Transverse colon (tissue), 4 donors: Measurements from ENCODE around the gene BMP7. TPM values are rescaled to one million over a fixed set of nuclear protein-coding genes. Genes with fewer than 3 reads are reported as not detected.

ENCODE experiments used
- DNase-seq: peaks from one replicate; pipeline ENCODE4 v3.0.0-alpha.2; 2019
- H3K27ac ChIP-seq, 4 donors: fragments of 200-600 bp; sonication (generic); 2 replicates each; pipeline ENCODE4 v1.5.1; 2016 to 2018; ENCODE audit warnings: inconsistent platforms in 4 of 4
- H3K27me3 ChIP-seq: fragments of 200-600 bp; sonication (generic); 2 replicates; pipeline ENCODE4 v1.5.1; 2017; ENCODE audit warnings: inconsistent platforms
- H3K36me3 ChIP-seq, 4 donors: fragments of 200-600 bp; sonication (generic); 2 replicates each; pipeline ENCODE4 v1.5.1; 2017 to 2019; ENCODE audit warnings: inconsistent platforms in 4 of 4
- H3K4me1 ChIP-seq, 4 donors: fragments of 200-600 bp; sonication (generic); 2 replicates each; pipeline ENCODE4 v1.5.1; 2017 to 2020; ENCODE audit warnings: inconsistent platforms in 4 of 4
- H3K4me3 ChIP-seq, 4 donors: fragments of 200-600 bp; sonication (generic); 1 replicate in 1 of 4; 2 replicates in 3 of 4; pipeline versions ENCODE4 v1.5.1 to v1.6.1; 2017 to 2019; ENCODE audit warnings: inconsistent platforms in 4 of 4
- H3K9me3 ChIP-seq, 2 donors: fragments of 200-600 bp; sonication (generic); 2 replicates each; pipeline ENCODE4 v1.5.1; 2017 to 2019; ENCODE audit warnings: inconsistent platforms in 2 of 2
- EP300 ChIP-seq: sonication (generic); formaldehyde crosslinking; IDR thresholded peaks from one replicate; pipeline ENCODE4 v1.6.1; 2017; ENCODE audit warnings: antibody characterized with exemption, low read depth
- POLR2A ChIP-seq: fragments of 450-650 bp; IDR thresholded peaks from one replicate; pipeline ENCODE4 v1.6.1; 2016; ENCODE audit warnings: antibody characterized with exemption, mild to moderate bottlenecking, moderate library complexity
- POLR2AphosphoS5 ChIP-seq, 3 donors: sonication (generic); formaldehyde crosslinking; IDR thresholded peaks; one replicate each; pipeline ENCODE4 v1.6.1; 2016; ENCODE audit warnings: antibody characterized with exemption in 3 of 3
- WGBS, 2 donors: methylation state at CpG; one replicate each; pipeline ENCODE4 v1.1.5; 2018; ENCODE audit warnings: low coverage in 1 of 2; 5-methylcytosine and 5-hydroxymethylcytosine counted together
- in situ Hi-C, 4 donors: fragments of 200-750 bp; cut with MboI; loops; one replicate each; pipeline versions ENCODE4 v1.15.0 to v1.15.1; 2017; ENCODE audit warnings: low sequenced_read_pairs in 3 of 4, low pct_ligation_motif_present in 1 of 4, low pct_unique_long_range_greater_than_20kb in 1 of 4
- intact Hi-C: fragments of 100-400 bp; cut with DNase I; formaldehyde crosslinking; loops from one replicate; pipeline ENCODE4 v1.15.1; 2023; ENCODE audit warnings: low total_unique reads
- total RNA-seq, 4 donors: library from RNA; depleted of rRNA; stranded (reverse); fragments of >200 nt; gene quantifications; one replicate each; pipeline ENCODE4 v1.1.0, GENCODE V29; 2016
- TF ChIP-seq, protein P1 (sequence below), 5 experiments: fragments of 200-600 bp in 3 of 5; fragments of 450-650 bp in 2 of 5; sonication (generic) in 3 of 5; IDR thresholded peaks; 1 replicate in 2 of 5; 2 replicates in 3 of 5; pipeline ENCODE4 v1.5.1; 2016 to 2017; ENCODE audit warnings: antibody characterized with exemption in 5 of 5, inconsistent platforms in 3 of 5, mild to moderate bottlenecking in 2 of 5, moderate library complexity in 1 of 5

Gene BMP7
- total RNA-seq, 4 donors from 2014 or later: 1.4 to 2.2 (median 1.5) TPM; not detected in 1

DNA sequence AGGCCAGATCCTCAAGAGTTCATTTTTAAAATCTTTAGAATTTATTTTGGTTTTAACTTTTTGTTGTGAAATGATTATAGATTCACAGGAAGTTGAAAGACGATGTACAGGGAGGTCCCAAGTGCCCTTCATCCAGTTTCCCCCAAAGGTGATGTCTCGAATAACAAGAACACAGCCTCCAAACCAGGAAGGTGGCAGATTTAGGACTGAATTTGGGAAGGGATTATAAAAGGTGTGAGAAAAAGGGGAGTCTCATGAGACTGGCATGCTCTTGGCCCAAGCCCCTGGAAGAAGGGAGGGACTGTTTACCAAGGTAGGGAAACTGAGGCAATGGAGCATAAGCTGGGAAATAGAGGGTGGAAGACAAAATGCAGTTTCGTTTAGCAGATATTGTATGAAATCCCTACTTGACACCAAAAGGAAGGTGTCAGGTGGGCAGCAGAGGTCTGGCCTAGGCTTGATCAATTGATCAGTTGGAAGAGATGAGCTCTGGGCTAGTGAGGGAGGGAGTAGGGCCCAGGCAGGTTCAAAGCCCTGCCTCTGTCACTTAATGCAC is 81.2 kb downstream of the BMP7 start:
- no peak for DNase-seq
- H3K27me3 ChIP-seq: no peaks in the 10 kb centered on the region
- H3K4me1 ChIP-seq: no peaks in the 10 kb centered on the region
- 85 to 92% methylated on average over 2 to 3 of the region's 3 CpGs for WGBS, 2 donors
- in situ Hi-C loops (no loop called here), intact Hi-C loops (no loop called here)
- no peaks in the 10 kb centered on the region for H3K9me3 ChIP-seq
- no peak overlapping the region for H3K27ac ChIP-seq
- H3K4me3 ChIP-seq: no peak overlapping the region
- H3K36me3 ChIP-seq: no peaks in the 10 kb centered on the region
- TF ChIP-seq POLR2AphosphoS5 (IDR thresholded peaks at IDR 0.05) (no peak), POLR2A (no peak), EP300 (no peak)
- TF ChIP-seq, protein P1, sequence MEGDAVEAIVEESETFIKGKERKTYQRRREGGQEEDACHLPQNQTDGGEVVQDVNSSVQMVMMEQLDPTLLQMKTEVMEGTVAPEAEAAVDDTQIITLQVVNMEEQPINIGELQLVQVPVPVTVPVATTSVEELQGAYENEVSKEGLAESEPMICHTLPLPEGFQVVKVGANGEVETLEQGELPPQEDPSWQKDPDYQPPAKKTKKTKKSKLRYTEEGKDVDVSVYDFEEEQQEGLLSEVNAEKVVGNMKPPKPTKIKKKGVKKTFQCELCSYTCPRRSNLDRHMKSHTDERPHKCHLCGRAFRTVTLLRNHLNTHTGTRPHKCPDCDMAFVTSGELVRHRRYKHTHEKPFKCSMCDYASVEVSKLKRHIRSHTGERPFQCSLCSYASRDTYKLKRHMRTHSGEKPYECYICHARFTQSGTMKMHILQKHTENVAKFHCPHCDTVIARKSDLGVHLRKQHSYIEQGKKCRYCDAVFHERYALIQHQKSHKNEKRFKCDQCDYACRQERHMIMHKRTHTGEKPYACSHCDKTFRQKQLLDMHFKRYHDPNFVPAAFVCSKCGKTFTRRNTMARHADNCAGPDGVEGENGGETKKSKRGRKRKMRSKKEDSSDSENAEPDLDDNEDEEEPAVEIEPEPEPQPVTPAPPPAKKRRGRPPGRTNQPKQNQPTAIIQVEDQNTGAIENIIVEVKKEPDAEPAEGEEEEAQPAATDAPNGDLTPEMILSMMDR (IDR thresholded peaks at IDR 0.05): no peak

DNA sequence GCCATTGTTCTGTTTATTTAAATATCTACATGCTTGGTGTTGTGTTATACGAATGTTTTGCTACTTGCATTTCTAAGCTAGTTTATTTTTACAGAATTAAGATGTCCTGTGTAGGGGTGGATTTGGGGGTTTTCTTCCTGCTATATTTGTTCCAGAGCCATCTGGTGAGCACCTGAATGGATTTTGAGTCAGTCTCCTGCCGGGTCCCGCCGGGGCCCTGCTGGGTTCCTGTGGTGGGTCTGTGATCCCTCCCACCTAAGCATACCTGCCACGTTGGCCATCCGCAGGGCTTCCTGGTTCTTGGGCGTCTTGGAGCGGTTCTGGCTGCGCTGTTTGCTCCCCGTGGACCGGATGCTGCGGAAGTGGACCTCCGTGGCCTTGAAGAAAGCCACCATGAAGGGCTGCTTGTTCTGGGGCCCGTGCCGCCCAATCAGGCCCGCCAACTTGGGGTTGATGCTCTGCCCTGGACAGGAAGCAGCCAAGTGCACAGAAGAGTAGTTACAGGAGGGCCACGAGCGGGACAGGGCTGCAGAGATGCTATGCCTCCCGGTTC is 82.9 kb downstream of the BMP7 start:
- TF ChIP-seq, protein P1 (IDR thresholded peaks at IDR 0.05): no peak
- TF ChIP-seq POLR2A (no peak), EP300 (no peak), POLR2AphosphoS5 (IDR thresholded peaks at IDR 0.05) (no peak)
- Histone ChIP-seq H3K27ac (no peak overlapping the region), H3K36me3 (no peaks in the 10 kb centered on the region), H3K4me1 (no peaks in the 10 kb centered on the region), H3K9me3 (no peaks in the 10 kb centered on the region), H3K4me3 (no peak overlapping the region), H3K27me3 (no peaks in the 10 kb centered on the region)
- in situ Hi-C loops (no loop called here), intact Hi-C loops (no loop called here)
- WGBS, 2 donors: 89% methylated on average over 14 of the region's 19 CpGs; no CpG with 5 or more reads in 1 of the 2 donors
- DNase-seq: no peak

DNA sequence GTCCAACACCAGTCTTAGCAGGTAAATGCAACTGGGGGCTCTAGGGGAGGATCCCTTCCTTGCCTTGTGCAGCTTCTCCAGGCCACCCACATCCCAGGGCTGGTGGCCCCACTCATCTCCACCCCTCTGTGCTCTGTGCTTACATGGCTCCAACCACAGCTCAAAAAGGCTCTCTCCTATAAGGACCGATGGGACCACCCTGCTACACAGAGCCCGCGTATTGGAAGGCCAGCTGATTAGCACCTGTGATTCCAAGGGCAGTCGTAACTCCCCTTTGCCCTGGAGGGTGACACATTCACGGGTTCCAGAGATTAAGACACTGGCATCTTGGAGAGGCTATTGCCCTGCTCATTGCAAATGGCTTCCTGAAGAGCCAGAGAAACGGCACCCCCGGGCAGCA is 84.8 kb downstream of the BMP7 start:
- TF ChIP-seq POLR2AphosphoS5 (IDR thresholded peaks at IDR 0.05) (no peak), POLR2A (no peak), EP300 (no peak)
- TF ChIP-seq, protein P1 (IDR thresholded peaks at IDR 0.05): no peak
- 54 to 100% methylated on average over 1 to 7 of the region's 7 CpGs for WGBS, 2 donors
- intact Hi-C loops: no loop called here
- DNase-seq: no peak
- H3K9me3 ChIP-seq: no peaks in the 10 kb centered on the region
- H3K27ac ChIP-seq: no peak overlapping the region
- no peaks in the 10 kb centered on the region for H3K36me3 ChIP-seq
- no peaks in the 10 kb centered on the region for H3K4me1 ChIP-seq
- no peak overlapping the region for H3K4me3 ChIP-seq
- in situ Hi-C loops: no loop called here
- no peaks in the 10 kb centered on the region for H3K27me3 ChIP-seq

DNA sequence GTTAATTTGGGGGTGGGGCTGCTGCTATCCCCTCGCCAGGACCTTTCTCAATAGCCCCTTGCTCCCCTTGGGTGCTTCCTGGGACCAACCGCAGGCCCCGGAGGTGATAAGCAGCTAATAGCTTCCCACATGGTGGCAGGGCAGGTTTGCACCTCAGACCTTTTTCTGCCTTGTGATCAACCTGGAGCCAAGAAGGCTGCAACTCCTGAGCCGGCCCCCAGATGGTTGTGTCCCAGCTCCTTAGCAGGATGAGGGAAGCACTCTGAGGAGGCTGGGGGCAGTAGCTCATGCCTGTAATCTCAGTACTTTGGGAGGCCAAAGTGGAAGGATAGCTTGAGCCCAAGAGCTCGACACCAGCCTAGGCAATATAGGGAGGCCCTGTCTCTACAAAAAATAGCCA is 85.5 kb downstream of the BMP7 start:
- no peak for DNase-seq
- Histone ChIP-seq H3K4me3 (no peak overlapping the region), H3K27ac (no peak overlapping the region), H3K9me3 (no peaks in the 10 kb centered on the region), H3K27me3 (no peaks in the 10 kb centered on the region), H3K4me1 (no peaks in the 10 kb centered on the region), H3K36me3 (no peaks in the 10 kb centered on the region)
- intact Hi-C loops (no loop called here), in situ Hi-C loops (no loop called here)
- 20 to 49% methylated on average over 1 to 5 of the region's 5 CpGs for WGBS, 2 donors
- TF ChIP-seq, protein P1 (IDR thresholded peaks at IDR 0.05): no peak
- TF ChIP-seq POLR2A: no peak
- TF ChIP-seq EP300: no peak
